GM19468 (cell line): ENCODE data around the gene TRIM33.
A peak's percentile ranks its signal among the peaks of the same experiment; 100 is the strongest.
"Not testable (repeated sequence)": the region's sequence is repeated elsewhere in the genome, so short reads cannot be mapped to it uniquely, and the experiment has no call there.

ENCODE experiments used
- ATAC-seq: cut with Tn5 transposase; IDR thresholded peaks from one replicate; pipeline ENCODE4 v1.9.1; 2021; ENCODE audit warnings: mild to moderate bottlenecking, moderate library complexity, moderate number of reproducible peaks; ENCODE audit not compliant: unreplicated experiment; ENCODE audit errors: extremely low read depth

The TRIM33 gene

DNA sequence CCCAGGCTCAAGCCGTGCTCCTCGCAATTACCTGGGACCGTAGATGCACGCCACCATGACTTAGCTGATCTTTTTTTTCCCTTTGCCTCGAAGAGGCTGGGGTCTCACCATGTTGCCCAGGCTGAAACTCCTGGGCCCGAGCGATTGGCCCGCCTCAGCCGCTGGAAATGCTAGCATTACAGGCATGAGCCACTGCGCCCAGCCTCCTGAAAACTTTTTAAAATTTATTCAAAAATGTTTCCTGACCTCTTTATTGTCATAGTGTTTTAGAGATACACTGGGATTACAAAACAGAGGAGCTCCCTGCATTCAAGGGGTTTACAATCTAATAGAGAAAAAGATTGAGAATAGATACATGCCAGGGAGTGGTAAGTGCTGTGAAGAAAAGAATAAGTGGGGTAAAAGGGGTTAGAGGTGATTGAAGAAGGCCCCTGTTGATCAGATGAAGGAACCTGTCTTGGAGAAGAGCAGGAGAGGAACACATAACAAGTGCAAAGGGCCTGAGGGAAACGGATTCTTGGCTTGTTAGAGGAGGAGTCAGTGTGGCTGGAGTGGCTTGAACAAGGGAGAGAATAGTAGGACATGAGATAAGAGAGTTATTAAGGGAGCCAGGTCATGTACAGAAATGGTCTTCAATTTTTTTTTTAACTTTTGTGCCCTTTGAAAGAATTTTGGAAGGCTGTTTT is 1.7 kb upstream of the TRIM33 start:
- no peak for ATAC-seq

GRCh38 chr1:114510274-114511031 is 550 bp downstream of the TRIM33 start:
- peak; percentile 52 for ATAC-seq

DNA sequence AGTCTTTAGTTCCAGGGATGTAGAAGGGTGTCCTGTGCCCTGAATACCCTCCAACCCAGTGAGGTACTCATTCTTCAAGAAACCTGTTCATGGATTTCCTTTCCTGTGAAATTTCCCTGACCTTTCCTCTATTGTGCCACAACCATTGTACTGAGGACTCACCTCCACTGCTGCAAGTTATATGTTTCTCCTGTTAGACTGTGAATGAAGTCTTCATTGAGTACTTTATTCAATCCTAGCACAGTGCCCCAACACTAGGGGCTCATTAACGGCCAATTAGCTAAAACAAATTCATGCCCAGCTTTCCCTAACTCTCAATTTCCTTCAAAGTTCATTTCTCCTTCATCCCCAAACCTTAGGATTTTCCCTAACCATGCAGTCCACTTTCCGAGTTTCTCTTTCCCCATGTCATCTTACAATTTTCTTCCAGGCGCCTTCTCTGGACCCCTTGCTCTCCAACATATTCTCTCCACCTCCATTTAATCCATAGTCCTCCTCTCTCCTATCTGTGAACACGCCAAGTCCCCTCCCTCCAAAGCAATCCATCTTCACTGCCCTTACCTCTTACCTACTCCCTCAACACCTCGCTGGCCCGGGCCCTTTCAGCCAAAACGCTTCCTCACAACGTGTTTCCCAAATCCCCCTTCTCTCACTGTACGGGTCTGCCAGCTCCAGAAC is 1.3 kb downstream of the TRIM33 start:
- no peak for ATAC-seq

DNA sequence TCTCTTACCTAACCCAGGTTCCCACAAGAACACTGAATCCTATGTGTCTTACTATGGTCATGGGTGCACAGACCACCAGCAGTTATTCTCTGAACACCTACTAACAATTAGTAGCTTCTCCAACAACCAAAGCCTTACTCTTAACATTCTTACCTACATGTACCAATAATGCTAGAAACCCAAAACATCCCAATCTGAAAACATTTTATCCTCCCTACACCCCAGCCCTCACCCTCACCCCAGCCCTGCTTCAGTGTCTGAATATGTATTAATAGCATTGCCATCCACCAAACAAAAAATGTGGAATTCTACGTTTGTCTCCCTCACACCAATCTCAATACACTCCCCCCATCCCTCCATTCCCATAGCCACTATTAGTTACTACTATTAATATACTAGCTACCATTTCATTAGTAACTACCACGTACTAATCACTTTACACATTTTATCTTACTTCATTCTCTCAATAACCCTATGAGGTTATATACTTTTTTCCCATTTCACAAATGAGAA is 2.6 kb downstream of the TRIM33 start:
- no peak for ATAC-seq

DNA sequence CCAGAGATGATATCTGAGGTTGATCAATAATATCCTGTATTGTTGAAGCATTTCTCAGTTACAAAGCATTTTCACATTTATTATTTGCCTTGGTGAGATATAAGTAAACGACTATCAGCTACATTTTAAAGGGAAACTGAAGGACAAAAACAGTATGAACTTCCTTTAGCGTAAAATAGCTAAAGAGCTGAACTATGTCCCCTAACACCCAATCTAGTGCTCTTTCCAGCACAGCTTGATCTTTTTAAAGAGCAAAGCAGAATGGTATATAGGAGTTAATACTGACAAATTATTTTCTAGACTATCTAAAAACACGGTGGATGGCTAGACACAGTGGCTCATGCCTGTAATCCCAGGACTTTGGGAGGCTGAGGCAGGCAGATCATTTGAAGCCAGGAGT is 3.5 kb downstream of the TRIM33 start:
- no peak for ATAC-seq

DNA sequence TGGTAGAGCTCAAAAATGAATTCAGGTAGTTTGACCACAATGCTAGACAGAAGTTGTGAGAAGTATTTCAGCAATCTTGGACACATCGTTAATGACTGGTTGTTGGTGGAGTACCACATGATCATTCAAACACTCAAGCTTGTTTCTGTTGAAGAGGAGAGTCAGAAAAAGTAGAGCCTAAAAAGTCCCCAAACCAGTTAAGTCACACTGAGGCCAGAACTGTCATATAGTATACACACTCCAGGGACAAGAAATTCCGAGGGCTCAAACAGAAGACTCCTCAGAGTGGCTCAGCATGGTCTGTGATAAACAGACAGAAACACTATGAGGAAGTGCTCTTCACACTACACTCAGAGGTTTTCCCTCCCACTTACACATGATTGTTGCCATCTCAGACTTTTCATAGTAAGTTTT is 5.8 kb downstream of the TRIM33 start:
- ATAC-seq: no peak

- ATAC-seq: no peak
Measured at GRCh38 chr1:114503916-114504422, 7.0 kb downstream of the TRIM33 start.

DNA sequence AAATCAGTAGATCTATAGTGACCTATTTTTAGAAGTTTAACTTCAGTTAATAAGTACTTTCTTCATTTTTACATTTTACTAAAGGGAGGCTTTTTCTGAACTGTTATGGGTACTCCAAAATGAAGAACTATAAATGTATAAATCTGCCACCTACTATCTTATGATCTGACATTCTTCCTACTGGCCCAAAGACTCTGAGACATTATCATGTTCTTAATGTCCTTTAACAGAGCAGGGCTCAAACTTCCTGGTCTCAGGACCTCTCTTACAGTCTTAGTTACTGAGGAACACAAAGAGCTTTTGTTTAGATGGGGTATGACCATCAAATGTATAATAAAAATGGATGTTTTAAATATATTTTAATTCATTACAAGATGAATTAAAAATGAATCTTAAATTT is 8.9 kb downstream of the TRIM33 start:
- ATAC-seq: no peak

DNA sequence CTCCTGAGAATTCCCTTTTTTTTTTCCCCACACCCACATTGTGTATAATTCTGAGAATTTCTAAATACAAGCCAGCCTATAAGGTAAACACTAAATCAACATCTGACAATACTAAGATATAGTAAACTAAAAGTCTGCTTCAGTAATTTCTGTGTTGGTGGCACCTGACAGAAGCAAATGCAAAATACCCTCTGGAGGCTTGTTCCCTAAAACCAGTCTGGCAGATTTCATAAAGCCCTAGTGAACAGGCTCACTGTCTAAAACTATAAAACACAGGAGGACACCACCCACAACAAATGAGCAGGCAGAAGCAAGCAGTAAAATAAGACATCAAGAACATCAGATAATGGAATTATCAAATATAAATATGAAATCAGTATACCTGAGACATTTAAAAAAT is 11.5 kb downstream of the TRIM33 start:
- ATAC-seq: no peak

DNA sequence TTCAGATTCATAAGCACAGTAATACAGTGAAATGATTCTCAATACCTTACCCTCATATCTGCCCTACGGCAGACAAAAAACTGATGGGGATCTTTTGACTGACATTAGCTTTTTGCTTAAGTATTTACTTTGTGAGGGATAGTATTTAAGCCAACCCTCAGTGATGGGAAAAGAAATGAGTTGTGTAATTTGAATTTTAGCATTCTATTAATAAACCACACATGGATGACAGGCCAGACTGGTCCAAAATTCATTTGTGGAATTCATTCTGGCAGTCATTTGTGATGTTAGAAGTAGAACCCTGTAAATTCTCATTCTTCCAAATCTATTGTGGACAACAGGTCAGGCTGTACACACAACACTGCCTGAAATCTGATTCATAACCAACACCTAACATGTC is 14.9 kb downstream of the TRIM33 start:
- no peak for ATAC-seq

- no peak for ATAC-seq
Measured at GRCh38 chr1:114495486-114495885, 15.5 kb downstream of the TRIM33 start.

DNA sequence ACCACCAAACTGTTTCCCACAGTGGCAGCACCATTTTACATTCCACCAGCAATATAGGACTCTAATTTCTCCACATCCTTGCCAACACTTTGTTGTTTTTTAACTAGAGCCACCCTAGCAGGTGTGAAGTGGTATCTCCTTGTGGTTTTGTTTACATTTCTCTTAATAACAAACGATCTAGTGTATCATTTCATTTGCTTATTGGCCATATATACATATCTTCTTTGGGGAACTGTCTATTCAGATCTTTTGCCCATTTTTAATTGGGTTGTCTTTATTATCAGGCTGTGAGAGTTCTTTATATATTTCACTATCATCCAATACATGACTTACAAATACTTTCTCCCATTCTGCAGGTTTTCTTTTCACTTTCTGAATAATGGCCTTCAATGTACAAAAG is 18.0 kb downstream of the TRIM33 start:
- no peak for ATAC-seq

DNA sequence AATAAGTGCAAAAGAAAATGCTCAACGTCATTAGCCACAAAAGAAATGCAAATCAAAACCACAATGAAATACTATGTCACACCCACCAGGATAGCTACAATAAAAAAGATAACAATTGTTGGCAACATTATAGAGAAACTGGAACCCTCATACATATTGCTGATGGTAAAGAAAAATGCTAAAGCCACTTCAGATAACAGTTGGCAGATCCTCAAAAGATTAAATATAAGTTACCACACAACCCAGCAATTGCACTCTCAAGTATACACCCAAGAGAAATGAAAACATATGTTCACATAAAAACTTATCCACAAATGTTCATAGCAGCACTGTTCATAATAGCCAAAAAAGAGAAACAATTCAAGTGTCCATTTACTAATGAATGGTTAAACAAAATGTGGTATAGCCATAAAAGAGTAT is 20.7 kb downstream of the TRIM33 start:
- no peak for ATAC-seq

DNA sequence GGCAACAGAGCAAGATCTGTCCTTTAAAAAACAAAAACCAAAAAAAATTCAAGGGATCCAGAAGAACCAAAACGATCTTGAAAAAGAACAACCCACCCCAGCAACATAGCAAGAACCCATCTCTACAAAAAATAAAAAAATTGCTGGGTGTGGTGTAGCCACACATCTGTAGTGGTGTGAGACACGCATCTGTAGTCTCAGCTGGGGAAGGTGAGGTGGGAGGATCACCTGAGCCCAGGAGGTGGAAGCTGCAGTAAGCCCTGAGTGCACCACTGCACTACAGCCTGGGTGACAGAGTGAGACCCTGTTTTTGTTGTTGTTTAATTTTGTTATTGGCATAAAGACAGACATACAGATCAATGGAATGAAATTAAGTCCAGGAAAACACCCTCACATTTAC is 22.3 kb downstream of the TRIM33 start:
- ATAC-seq: no peak

GRCh38 chr1:114485286-114485685 is 25.7 kb downstream of the TRIM33 start:
- no peak for ATAC-seq

- ATAC-seq: peak; percentile 72
Measured at GRCh38 chr1:114482585-114482984, 28.4 kb downstream of the TRIM33 start.

DNA sequence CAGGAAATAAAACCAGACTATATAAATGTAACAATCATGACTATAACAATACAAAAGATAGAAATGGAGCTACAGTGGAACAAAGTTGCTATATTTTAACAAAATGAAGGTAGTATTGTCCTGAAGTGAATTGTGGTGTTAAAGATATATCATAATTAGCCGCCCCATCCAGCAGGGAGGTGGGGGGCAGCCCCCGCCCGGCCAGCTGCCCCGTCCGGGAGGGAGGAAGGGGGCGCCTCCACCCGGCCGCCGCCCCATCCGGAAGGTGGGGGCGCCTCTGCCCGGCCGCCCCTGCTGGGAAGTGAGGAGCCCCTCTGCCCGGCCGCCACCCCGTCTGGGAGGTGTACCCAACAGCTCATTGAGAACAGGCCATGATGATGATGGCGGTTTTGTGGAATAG is 31.4 kb downstream of the TRIM33 start:
- not testable (repeated sequence) for ATAC-seq

GRCh38 chr1:114479134-114479533 is 31.9 kb downstream of the TRIM33 start:
- no peak for ATAC-seq

GRCh38 chr1:114473796-114474195 is 37.2 kb downstream of the TRIM33 start:
- ATAC-seq: no peak

GRCh38 chr1:114472408-114472807 is 38.6 kb downstream of the TRIM33 start:
- no peak for ATAC-seq

DNA sequence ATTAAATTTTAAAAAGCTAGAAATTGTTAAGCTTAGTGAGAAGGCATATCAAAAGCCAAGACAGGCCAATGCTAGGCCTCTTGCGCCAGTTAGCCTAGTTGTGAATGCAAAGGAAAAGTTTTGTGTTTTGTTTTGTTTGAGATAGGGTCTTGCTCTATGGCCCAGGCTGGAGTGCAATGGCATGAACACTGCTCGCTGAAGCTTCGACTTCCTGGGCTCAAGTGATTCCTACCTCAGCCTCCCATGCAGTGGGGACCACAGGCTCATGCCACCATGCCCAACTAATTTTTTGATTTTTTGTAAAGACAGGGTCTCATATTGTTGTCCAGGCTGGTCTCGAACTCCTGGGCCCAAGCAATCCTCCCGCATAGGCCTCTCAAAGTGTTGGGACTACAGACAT is 40.3 kb downstream of the TRIM33 start:
- ATAC-seq: no peak
